ENCODE data around the gene ZNF154. TPM values are rescaled to one million over a fixed set of nuclear protein-coding genes. Genes with fewer than 3 reads are reported as not detected.

Gene ZNF154
- total RNA-seq, 1 donor from 2014 or later = 26.2 TPM

- no peak overlapping the region for H3K27ac Mint-ChIP-seq (ENCODE audit: unreplicated experiment)
- H3K36me3 Mint-ChIP-seq (ENCODE audit: low read depth) = no peaks in the 10 kb centered on the region
- no peaks in the 10 kb centered on the region for H3K4me1 Mint-ChIP-seq
- H3K9me3 Mint-ChIP-seq = no peaks in the 10 kb centered on the region
- no peak overlapping the region for H3K4me3 Mint-ChIP-seq
- no peak for DNase-seq (ENCODE audit: low read depth, low spot score)
- TF ChIP-seq CTCF (conservative IDR thresholded peaks at IDR 0.05) = no peak
- H3K27me3 Mint-ChIP-seq (ENCODE audit: low read depth) = peaks cover 57% of the 10 kb centered on the region
Observed at GRCh38 chr19:57672466-57672865, 36.5 kb downstream of the ZNF154 start.

GRCh38 chr19:57671124-57671895 is 37.7 kb downstream of the ZNF154 start:
- no peak for DNase-seq (ENCODE audit: low read depth, low spot score)
- TF ChIP-seq CTCF (conservative IDR thresholded peaks at IDR 0.05) = no peak
- Mint-ChIP-seq H3K4me3 (no peak overlapping the region), H3K36me3 (ENCODE audit: low read depth) (no peaks in the 10 kb centered on the region), H3K9me3 (no peaks in the 10 kb centered on the region), H3K27ac (ENCODE audit: unreplicated experiment) (no peak overlapping the region), H3K4me1 (no peaks in the 10 kb centered on the region), H3K27me3 (ENCODE audit: low read depth) (peaks cover 52% of the 10 kb centered on the region)

- Mint-ChIP-seq H3K4me1 (peaks cover 8% of the 10 kb centered on the region), H3K27ac (ENCODE audit: unreplicated experiment) (no peak within 1 kb of the TSS), H3K4me3 (no peak within 1 kb of the TSS), H3K9me3 (no peaks in the 10 kb centered on the region), H3K36me3 (ENCODE audit: low read depth) (no peaks in the 10 kb centered on the region), H3K27me3 (ENCODE audit: low read depth) (peaks cover 39% of the 10 kb centered on the region)
- no peak for TF ChIP-seq CTCF (conservative IDR thresholded peaks at IDR 0.05)
- DNase-seq (ENCODE audit: low read depth, low spot score) = no peak
Observed at GRCh38 chr19:57668635-57669034, 40.4 kb downstream of the ZNF154 start, which contains the start of gene ZSCAN4. Gene ZSCAN4 (plus strand): TSS chr19:57668935. CDS start chr19:57676146, 7,211 bp downstream.

GRCh38 chr19:57667228-57667627 is 41.8 kb downstream of the ZNF154 start:
- Mint-ChIP-seq H3K4me3 (peak overlapping the region; percentile 17), H3K36me3 (ENCODE audit: low read depth) (no peaks in the 10 kb centered on the region), H3K9me3 (no peaks in the 10 kb centered on the region), H3K4me1 (peaks cover 8% of the 10 kb centered on the region), H3K27ac (ENCODE audit: unreplicated experiment) (no peak overlapping the region), H3K27me3 (ENCODE audit: low read depth) (peaks cover 34% of the 10 kb centered on the region)
- no peak for TF ChIP-seq CTCF (conservative IDR thresholded peaks at IDR 0.05)
- no peak for DNase-seq (ENCODE audit: low read depth, low spot score)

- no peak for TF ChIP-seq CTCF (conservative IDR thresholded peaks at IDR 0.05)
- no peak for DNase-seq (ENCODE audit: low read depth, low spot score)
- H3K9me3 Mint-ChIP-seq = no peaks in the 10 kb centered on the region
- H3K36me3 Mint-ChIP-seq (ENCODE audit: low read depth) = no peaks in the 10 kb centered on the region
- H3K27me3 Mint-ChIP-seq (ENCODE audit: low read depth) = peaks cover 29% of the 10 kb centered on the region
- peaks cover 8% of the 10 kb centered on the region for H3K4me1 Mint-ChIP-seq
- no peak overlapping the region for H3K27ac Mint-ChIP-seq (ENCODE audit: unreplicated experiment)
- H3K4me3 Mint-ChIP-seq = peak overlapping the region; percentile 79
Observed at GRCh38 chr19:57665261-57665806, 43.7 kb downstream of the ZNF154 start.
